K562 (cell line): ENCODE measurements around the gene GABRD.

Source experiments
- NFIC ChIP-seq: fragments of 450-650 bp; IDR thresholded peaks from 2 replicates; pipeline ENCODE4 v1.6.1; 2017; ENCODE audit warnings: mild to moderate bottlenecking, inconsistent platforms
- TF ChIP-seq, protein P1 (sequence below): fragments of 250-450 bp; sonication (Bioruptor Pico); IDR thresholded peaks from 2 replicates; pipeline ENCODE4 v1.8.0; 2022; ENCODE audit warnings: moderate library complexity, mild to moderate bottlenecking, inconsistent platforms

DNA sequence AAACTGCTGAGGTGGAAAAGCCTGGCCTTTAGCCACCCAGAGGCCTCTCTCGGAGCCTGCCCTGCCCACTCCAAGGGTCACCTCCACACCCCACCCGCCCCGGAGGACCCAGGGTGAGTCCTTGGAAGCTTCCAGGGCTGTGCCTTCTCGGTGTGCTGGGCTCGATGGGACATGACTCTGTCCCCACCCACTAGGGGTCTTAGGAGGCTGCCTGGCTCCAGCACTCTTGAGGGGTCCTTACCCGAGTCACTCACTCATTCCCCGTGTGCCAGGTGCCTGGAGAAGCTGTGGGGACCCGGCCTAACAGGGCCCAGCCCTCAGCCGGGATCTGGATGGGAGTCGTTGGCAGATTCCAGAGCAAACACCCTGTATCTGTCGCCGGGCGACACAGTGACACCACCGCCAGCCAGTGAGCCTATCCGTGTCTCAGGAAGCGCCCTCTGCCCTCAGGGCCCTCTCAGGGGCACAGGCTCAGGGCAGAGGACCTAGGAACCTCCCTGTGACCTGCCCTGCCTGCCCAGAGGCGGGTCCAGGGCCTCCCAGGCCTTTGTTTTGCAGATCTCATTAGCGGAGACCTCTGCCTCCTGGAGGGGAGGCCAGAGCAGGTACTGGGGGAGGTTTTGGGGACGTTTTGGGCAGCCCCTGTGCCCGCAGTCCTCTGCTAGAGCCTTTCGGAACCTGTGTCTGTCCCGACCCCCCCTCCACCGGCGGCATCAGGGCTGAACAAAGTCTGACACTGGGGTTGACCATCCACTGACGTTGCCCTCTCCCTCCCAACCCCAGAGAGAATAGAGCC lies 28.0 kb downstream of the GABRD start:
- TF ChIP-seq NFIC, result no peak
- TF ChIP-seq, protein P1, sequence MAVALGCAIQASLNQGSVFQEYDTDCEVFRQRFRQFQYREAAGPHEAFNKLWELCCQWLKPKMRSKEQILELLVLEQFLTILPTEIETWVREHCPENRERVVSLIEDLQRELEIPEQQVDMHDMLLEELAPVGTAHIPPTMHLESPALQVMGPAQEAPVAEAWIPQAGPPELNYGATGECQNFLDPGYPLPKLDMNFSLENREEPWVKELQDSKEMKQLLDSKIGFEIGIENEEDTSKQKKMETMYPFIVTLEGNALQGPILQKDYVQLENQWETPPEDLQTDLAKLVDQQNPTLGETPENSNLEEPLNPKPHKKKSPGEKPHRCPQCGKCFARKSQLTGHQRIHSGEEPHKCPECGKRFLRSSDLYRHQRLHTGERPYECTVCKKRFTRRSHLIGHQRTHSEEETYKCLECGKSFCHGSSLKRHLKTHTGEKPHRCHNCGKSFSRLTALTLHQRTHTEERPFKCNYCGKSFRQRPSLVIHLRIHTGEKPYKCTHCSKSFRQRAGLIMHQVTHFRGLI (CRISPR knock-in tag), result no peak
